Measurements from ENCODE around the gene GALK2. TPM values are rescaled to one million over a fixed set of nuclear protein-coding genes. Genes with fewer than 3 reads are reported as not detected.

The GALK2 gene
- total RNA-seq, 1 experiment from 2014 or later, result 27.0 TPM

GRCh38 chr15:49154799-49155109 is 15.3 kb upstream of the GALK2 start:
- Histone ChIP-seq H3K4me1 (ENCODE audit: low read length) (peaks cover 42% of the 10 kb centered on the region), H4K20me1 (ENCODE audit: insufficient read depth, low read depth, low read length) (peaks cover 13% of the 10 kb centered on the region), H3K9me2 (replicated peaks; ENCODE audit: insufficient read depth, low read length) (no peaks in the 10 kb centered on the region), H3K9me3 (ENCODE audit: low read length) (no peaks in the 10 kb centered on the region), H2AFZ (ENCODE audit: low read length) (no peak overlapping the region), H3K9ac (ENCODE audit: low read length) (peak overlapping the region; percentile 87), H3K36me3 (ENCODE audit: insufficient read depth, low read length) (peaks cover 16% of the 10 kb centered on the region; the same call in 1 of the 2 replicates), H3K27ac (ENCODE audit: low read length) (peak overlapping the region; percentile 63), H3K4me3 (ENCODE audit: low read length) (peak overlapping the region; percentile 73), H3K27me3 (ENCODE audit: low read length) (no peaks in the 10 kb centered on the region), H3K79me2 (ENCODE audit: low read length) (peaks cover 94% of the 10 kb centered on the region), H3K4me2 (ENCODE audit: low read depth, low read length, poor library complexity, severe bottlenecking) (peak overlapping the region; percentile 95)
- peak; percentile 68 for DNase-seq

- peak within 1 kb of the TSS; percentile 99 for H3K4me2 ChIP-seq (ENCODE audit: low read depth, low read length, poor library complexity, severe bottlenecking)
- H3K27ac ChIP-seq (ENCODE audit: low read length), result peak within 1 kb of the TSS; percentile 63
- peaks cover 40% of the 10 kb centered on the region for H3K4me1 ChIP-seq (ENCODE audit: low read length)
- H4K20me1 ChIP-seq (ENCODE audit: insufficient read depth, low read depth, low read length), result peaks cover 13% of the 10 kb centered on the region
- peaks cover 95% of the 10 kb centered on the region for H3K79me2 ChIP-seq (ENCODE audit: low read length)
- H3K4me3 ChIP-seq (ENCODE audit: low read length), result peak within 1 kb of the TSS; percentile 73
- peaks cover 16% of the 10 kb centered on the region; the same call in 1 of the 2 replicates for H3K36me3 ChIP-seq (ENCODE audit: insufficient read depth, low read length)
- H2AFZ ChIP-seq (ENCODE audit: low read length), result peak within 1 kb of the TSS; percentile 68; the same call in 1 of the 2 replicates
- H3K27me3 ChIP-seq (ENCODE audit: low read length), result no peaks in the 10 kb centered on the region
- H3K9me3 ChIP-seq (ENCODE audit: low read length), result no peaks in the 10 kb centered on the region
- no peaks in the 10 kb centered on the region for H3K9me2 ChIP-seq (replicated peaks; ENCODE audit: insufficient read depth, low read length)
- peak; percentile 99 for DNase-seq
- peak within 1 kb of the TSS; percentile 87 for H3K9ac ChIP-seq (ENCODE audit: low read length)
Measured at GRCh38 chr15:49155110-49155833, 14.8 kb upstream of the GALK2 start, which contains the start of gene COPS2. COPS2 (minus strand) TSS chr15:49155599; CDS start chr15:49155578, 21 bp downstream.

- Histone ChIP-seq H3K4me1 (ENCODE audit: low read length) (peaks cover 36% of the 10 kb centered on the region), H3K4me2 (ENCODE audit: low read depth, low read length, poor library complexity, severe bottlenecking) (peak overlapping the region; percentile 99), H3K27ac (ENCODE audit: low read length) (peak overlapping the region; percentile 51), H4K20me1 (ENCODE audit: insufficient read depth, low read depth, low read length) (peaks cover 13% of the 10 kb centered on the region), H2AFZ (ENCODE audit: low read length) (peak overlapping the region; percentile 68; the same call in 1 of the 2 replicates), H3K36me3 (ENCODE audit: insufficient read depth, low read length) (peaks cover 9% of the 10 kb centered on the region; the same call in 1 of the 2 replicates), H3K9me3 (ENCODE audit: low read length) (no peaks in the 10 kb centered on the region), H3K4me3 (ENCODE audit: low read length) (peak overlapping the region; percentile 73), H3K79me2 (ENCODE audit: low read length) (peaks cover 94% of the 10 kb centered on the region), H3K9ac (ENCODE audit: low read length) (peak overlapping the region; percentile 87), H3K9me2 (replicated peaks; ENCODE audit: insufficient read depth, low read length) (no peaks in the 10 kb centered on the region), H3K27me3 (ENCODE audit: low read length) (no peaks in the 10 kb centered on the region)
- DNase-seq, result peak; percentile 52
Measured at GRCh38 chr15:49155834-49156627, 14.0 kb upstream of the GALK2 start.

- H3K27ac ChIP-seq (ENCODE audit: low read length), result no peak overlapping the region
- no peak overlapping the region for H3K9ac ChIP-seq (ENCODE audit: low read length)
- peaks cover 3% of the 10 kb centered on the region; the same call in 1 of the 2 replicates for H3K4me1 ChIP-seq (ENCODE audit: low read length)
- H3K36me3 ChIP-seq (ENCODE audit: insufficient read depth, low read length), result 0 out of 2 replicates have a peak, but pooled peaks cover 6% of the 10 kb centered on the region
- DNase-seq, result no peak
- H3K4me2 ChIP-seq (ENCODE audit: low read depth, low read length, poor library complexity, severe bottlenecking), result no peak overlapping the region
- no peak overlapping the region for H3K4me3 ChIP-seq (ENCODE audit: low read length)
- H4K20me1 ChIP-seq (ENCODE audit: insufficient read depth, low read depth, low read length), result no peaks in the 10 kb centered on the region
- no peak overlapping the region for H2AFZ ChIP-seq (ENCODE audit: low read length)
- no peaks in the 10 kb centered on the region for H3K9me2 ChIP-seq (replicated peaks; ENCODE audit: insufficient read depth, low read length)
- H3K79me2 ChIP-seq (ENCODE audit: low read length), result peaks cover 46% of the 10 kb centered on the region
- no peaks in the 10 kb centered on the region for H3K27me3 ChIP-seq (ENCODE audit: low read length)
- H3K9me3 ChIP-seq (ENCODE audit: low read length), result no peaks in the 10 kb centered on the region
Measured at GRCh38 chr15:49163678-49164077, 6.4 kb upstream of the GALK2 start.

DNA sequence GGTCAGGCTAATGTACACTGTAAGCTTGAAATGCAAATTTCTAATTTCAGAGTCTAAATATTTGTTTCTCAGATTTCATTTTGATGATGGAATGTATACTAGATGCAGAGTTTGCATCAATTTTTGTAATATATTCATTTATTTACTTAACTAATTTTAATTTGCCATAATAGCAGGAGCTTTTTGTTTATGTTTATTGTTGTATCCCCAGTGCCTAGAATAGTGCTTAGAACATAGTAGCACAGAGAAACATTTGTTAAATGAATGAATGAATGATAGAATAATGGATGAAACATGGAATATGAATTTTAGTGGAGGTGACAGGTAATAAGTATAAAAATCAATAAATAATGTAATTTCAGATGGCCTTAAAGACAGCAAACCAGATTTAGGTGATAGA is 5.2 kb upstream of the GALK2 start:
- Histone ChIP-seq H3K27ac (ENCODE audit: low read length) (no peak overlapping the region), H3K9me2 (replicated peaks; ENCODE audit: insufficient read depth, low read length) (no peaks in the 10 kb centered on the region), H2AFZ (ENCODE audit: low read length) (no peak overlapping the region), H3K4me3 (ENCODE audit: low read length) (no peak overlapping the region), H3K4me1 (ENCODE audit: low read length) (peaks cover 8% of the 10 kb centered on the region), H3K27me3 (ENCODE audit: low read length) (no peaks in the 10 kb centered on the region), H3K4me2 (ENCODE audit: low read depth, low read length, poor library complexity, severe bottlenecking) (no peak overlapping the region), H3K9me3 (ENCODE audit: low read length) (no peaks in the 10 kb centered on the region), H3K36me3 (ENCODE audit: insufficient read depth, low read length) (0 out of 2 replicates have a peak, but pooled peaks cover 6% of the 10 kb centered on the region), H3K9ac (ENCODE audit: low read length) (no peak overlapping the region), H4K20me1 (ENCODE audit: insufficient read depth, low read depth, low read length) (no peaks in the 10 kb centered on the region), H3K79me2 (ENCODE audit: low read length) (peaks cover 45% of the 10 kb centered on the region)
- no peak for DNase-seq

- no peak overlapping the region for H2AFZ ChIP-seq (ENCODE audit: low read length)
- H4K20me1 ChIP-seq (ENCODE audit: insufficient read depth, low read depth, low read length), result no peaks in the 10 kb centered on the region
- H3K9ac ChIP-seq (ENCODE audit: low read length), result no peak overlapping the region
- 0 out of 2 replicates have a peak, but pooled peaks cover under 1% of the 10 kb centered on the region for H3K36me3 ChIP-seq (ENCODE audit: insufficient read depth, low read length)
- no peaks in the 10 kb centered on the region for H3K9me3 ChIP-seq (ENCODE audit: low read length)
- H3K4me2 ChIP-seq (ENCODE audit: low read depth, low read length, poor library complexity, severe bottlenecking), result no peak overlapping the region
- peaks cover 18% of the 10 kb centered on the region for H3K4me1 ChIP-seq (ENCODE audit: low read length)
- peaks cover 53% of the 10 kb centered on the region for H3K79me2 ChIP-seq (ENCODE audit: low read length)
- no peak for DNase-seq
- H3K9me2 ChIP-seq (replicated peaks; ENCODE audit: insufficient read depth, low read length), result no peaks in the 10 kb centered on the region
- no peak overlapping the region for H3K4me3 ChIP-seq (ENCODE audit: low read length)
- H3K27ac ChIP-seq (ENCODE audit: low read length), result no peak overlapping the region
- no peaks in the 10 kb centered on the region for H3K27me3 ChIP-seq (ENCODE audit: low read length)
Measured at GRCh38 chr15:49168016-49168415, 2.0 kb upstream of the GALK2 start.

GRCh38 chr15:49171790-49172189 is 1.7 kb downstream of the GALK2 start:
- no peaks in the 10 kb centered on the region for H3K9me2 ChIP-seq (replicated peaks; ENCODE audit: insufficient read depth, low read length)
- H3K4me1 ChIP-seq (ENCODE audit: low read length), result peaks cover 18% of the 10 kb centered on the region
- no peak overlapping the region for H3K9ac ChIP-seq (ENCODE audit: low read length)
- no peaks in the 10 kb centered on the region for H3K36me3 ChIP-seq (ENCODE audit: insufficient read depth, low read length)
- DNase-seq, result no peak
- no peak overlapping the region for H3K27ac ChIP-seq (ENCODE audit: low read length)
- H3K4me2 ChIP-seq (ENCODE audit: low read depth, low read length, poor library complexity, severe bottlenecking), result peak overlapping the region; percentile 99
- peak overlapping the region; percentile 80; the same call in 1 of the 2 replicates for H3K4me3 ChIP-seq (ENCODE audit: low read length)
- no peaks in the 10 kb centered on the region for H3K27me3 ChIP-seq (ENCODE audit: low read length)
- no peak overlapping the region for H2AFZ ChIP-seq (ENCODE audit: low read length)
- H3K9me3 ChIP-seq (ENCODE audit: low read length), result no peaks in the 10 kb centered on the region
- peaks cover 69% of the 10 kb centered on the region for H3K79me2 ChIP-seq (ENCODE audit: low read length)
- no peaks in the 10 kb centered on the region for H4K20me1 ChIP-seq (ENCODE audit: insufficient read depth, low read depth, low read length)

- no peak overlapping the region for H3K4me2 ChIP-seq (ENCODE audit: low read depth, low read length, poor library complexity, severe bottlenecking)
- no peak overlapping the region for H3K9ac ChIP-seq (ENCODE audit: low read length)
- H3K9me2 ChIP-seq (replicated peaks; ENCODE audit: insufficient read depth, low read length), result no peaks in the 10 kb centered on the region
- H3K27ac ChIP-seq (ENCODE audit: low read length), result no peak overlapping the region
- no peak for DNase-seq
- no peak overlapping the region for H3K4me3 ChIP-seq (ENCODE audit: low read length)
- peaks cover 20% of the 10 kb centered on the region for H3K4me1 ChIP-seq (ENCODE audit: low read length)
- H2AFZ ChIP-seq (ENCODE audit: low read length), result no peak overlapping the region
- no peaks in the 10 kb centered on the region for H4K20me1 ChIP-seq (ENCODE audit: insufficient read depth, low read depth, low read length)
- H3K79me2 ChIP-seq (ENCODE audit: low read length), result peaks cover 74% of the 10 kb centered on the region
- 0 out of 2 replicates have a peak, but pooled peaks cover 4% of the 10 kb centered on the region for H3K36me3 ChIP-seq (ENCODE audit: insufficient read depth, low read length)
- H3K27me3 ChIP-seq (ENCODE audit: low read length), result no peaks in the 10 kb centered on the region
- no peaks in the 10 kb centered on the region for H3K9me3 ChIP-seq (ENCODE audit: low read length)
Measured at GRCh38 chr15:49174902-49175301, 4.9 kb downstream of the GALK2 start.

Measured in Karpas-422 (cell line).